C4-2B (cell line): ENCODE results near the gene CMPK2.

ENCODE experiments used
- ZFX ChIP-seq: fragments of 450-650 bp; IDR thresholded peaks from 2 replicates; pipeline ENCODE4 v1.6.1; 2017
- TF ChIP-seq, protein P1 (sequence below): fragments of 450-650 bp; conservative IDR thresholded peaks from 2 replicates; pipeline ENCODE4 v1.5.1; 2017; ENCODE audit warnings: mild to moderate bottlenecking

DNA sequence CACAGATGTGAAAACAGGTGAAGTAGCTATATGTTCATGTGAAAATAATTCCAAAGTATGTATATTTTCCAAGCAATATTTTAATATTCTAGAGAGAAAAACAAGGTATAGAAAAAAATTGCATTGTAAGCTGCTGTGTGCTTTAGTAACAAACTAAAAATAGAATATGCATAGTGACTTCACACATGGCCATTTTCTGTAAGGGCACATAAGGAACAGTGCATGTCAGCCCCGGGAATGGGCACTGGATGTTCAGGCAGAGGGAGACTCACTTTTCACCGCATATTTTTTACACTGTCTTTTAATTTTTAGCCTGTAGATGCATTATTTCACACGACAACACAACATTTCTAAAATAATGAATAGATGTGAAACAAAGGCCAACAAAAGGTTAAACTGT is 46.0 kb downstream of the CMPK2 start:
- TF ChIP-seq, protein P1, sequence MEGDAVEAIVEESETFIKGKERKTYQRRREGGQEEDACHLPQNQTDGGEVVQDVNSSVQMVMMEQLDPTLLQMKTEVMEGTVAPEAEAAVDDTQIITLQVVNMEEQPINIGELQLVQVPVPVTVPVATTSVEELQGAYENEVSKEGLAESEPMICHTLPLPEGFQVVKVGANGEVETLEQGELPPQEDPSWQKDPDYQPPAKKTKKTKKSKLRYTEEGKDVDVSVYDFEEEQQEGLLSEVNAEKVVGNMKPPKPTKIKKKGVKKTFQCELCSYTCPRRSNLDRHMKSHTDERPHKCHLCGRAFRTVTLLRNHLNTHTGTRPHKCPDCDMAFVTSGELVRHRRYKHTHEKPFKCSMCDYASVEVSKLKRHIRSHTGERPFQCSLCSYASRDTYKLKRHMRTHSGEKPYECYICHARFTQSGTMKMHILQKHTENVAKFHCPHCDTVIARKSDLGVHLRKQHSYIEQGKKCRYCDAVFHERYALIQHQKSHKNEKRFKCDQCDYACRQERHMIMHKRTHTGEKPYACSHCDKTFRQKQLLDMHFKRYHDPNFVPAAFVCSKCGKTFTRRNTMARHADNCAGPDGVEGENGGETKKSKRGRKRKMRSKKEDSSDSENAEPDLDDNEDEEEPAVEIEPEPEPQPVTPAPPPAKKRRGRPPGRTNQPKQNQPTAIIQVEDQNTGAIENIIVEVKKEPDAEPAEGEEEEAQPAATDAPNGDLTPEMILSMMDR: no peak
- TF ChIP-seq ZFX: no peak
